Stimulated activated CD4-positive, alpha-beta T cell treated with anti-CD3 and anti-CD28 coated beads, Interleukin-4, amount 100 ng/mL, for 24 hours (primary cell): ENCODE results near the gene WDR93.

ENCODE experiments used
- DNase-seq: peaks from one replicate; pipeline ENCODE4 v3.0.0-alpha.2; 2020

Gene WDR93

DNA sequence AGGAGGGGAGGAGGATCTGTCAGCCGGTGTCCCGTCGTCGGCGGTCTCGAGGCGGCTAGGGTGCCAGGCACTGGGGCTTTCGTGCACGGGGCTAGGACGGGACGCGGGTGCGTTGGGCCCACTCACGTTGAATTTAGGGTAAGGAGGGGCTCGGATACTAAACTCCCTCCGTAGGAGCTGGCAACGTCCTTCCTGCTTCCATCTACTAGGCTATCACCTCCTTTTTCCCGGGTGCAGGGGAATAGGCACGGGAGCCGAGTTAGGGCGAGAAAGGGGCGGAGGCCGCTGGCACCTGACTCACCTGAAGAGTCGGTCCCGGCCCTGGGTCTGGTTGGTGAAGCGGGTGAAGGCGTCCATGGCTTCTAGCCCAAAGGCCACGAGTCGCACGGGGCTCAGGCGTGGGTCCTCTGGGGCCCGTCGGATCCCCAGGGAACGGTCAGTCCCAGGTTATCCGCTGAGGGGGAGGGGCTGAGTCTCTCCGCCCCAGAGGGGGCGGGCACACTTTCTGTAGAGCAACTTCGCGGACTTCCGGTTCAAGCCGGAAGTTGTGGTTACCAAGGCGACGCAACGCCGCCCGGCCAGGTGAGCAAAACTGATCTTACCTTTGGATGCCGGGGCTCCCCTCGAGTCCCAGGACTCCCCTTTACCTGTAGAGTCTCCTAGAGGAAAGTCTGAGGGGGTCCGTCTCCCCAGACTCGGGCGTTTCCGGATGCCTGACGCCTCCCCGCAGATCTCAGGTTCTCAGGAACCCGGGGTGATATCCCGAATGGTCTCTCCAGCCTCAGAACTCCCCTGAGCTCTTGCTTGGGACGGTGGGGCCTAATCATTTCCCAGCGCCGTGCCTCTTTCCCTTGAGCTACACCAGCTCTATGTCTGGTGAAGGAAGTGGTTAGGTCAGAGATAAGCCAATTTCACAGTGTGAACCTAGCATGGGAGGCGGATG is at the start of gene WDR93, which contains the start of gene PEX11A:
Gene WDR93 (plus strand): TSS at position 536 of the 943 bp plus-strand sequence. CDS start 10,936 bp downstream, outside the sequence.
Gene PEX11A (minus strand): TSS at position 479 of the 943 bp plus-strand sequence. CDS start 122 bp downstream, at position 357.
- DNase-seq, result peak; percentile 82

GRCh38 chr15:89641053-89641452 is 49.6 kb upstream of the WDR93 start:
- DNase-seq, result no peak

GRCh38 chr15:89642106-89642505 is 48.5 kb upstream of the WDR93 start:
- DNase-seq, result no peak

- DNase-seq, result no peak
Measured at GRCh38 chr15:89645680-89646079, 44.9 kb upstream of the WDR93 start.

- no peak for DNase-seq
Measured at GRCh38 chr15:89646416-89647141, 44.0 kb upstream of the WDR93 start.

DNA sequence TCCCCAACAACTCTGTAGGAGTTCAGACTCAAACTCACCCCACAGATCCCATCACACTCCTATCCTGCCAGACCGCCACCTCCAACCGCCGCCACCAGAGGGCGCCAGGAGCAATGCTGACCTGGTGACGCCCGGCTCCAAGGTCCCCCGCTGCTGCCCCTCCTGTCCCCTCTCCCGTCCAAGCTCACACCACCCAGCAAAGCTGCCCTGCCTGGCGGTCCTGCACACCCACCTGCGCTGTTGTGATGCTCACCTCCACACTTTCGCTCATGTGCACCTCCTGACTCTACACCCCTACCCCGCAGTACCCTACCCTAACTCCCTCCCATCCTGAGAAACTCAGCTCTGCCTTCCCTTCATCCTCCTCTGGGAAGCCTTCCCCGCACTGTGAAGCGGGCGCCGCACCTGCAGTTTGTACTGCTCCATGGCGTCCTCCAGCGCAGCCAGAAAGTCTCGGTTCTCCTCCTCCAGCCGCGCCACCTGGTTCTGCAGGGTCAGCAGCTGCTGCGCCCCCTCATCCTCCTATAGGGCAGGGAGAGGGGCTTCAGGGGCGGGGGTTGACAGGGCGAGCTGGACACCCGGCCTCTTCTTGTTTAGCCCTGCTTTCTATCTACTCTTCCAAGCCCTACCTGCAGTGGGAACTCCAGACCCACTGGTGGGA is 43.3 kb upstream of the WDR93 start:
- DNase-seq, result peak; percentile 60

GRCh38 chr15:89648106-89649012 is 42.3 kb upstream of the WDR93 start:
- DNase-seq, result no peak

- DNase-seq, result no peak
Measured at GRCh38 chr15:89649013-89649625, 41.5 kb upstream of the WDR93 start.

DNA sequence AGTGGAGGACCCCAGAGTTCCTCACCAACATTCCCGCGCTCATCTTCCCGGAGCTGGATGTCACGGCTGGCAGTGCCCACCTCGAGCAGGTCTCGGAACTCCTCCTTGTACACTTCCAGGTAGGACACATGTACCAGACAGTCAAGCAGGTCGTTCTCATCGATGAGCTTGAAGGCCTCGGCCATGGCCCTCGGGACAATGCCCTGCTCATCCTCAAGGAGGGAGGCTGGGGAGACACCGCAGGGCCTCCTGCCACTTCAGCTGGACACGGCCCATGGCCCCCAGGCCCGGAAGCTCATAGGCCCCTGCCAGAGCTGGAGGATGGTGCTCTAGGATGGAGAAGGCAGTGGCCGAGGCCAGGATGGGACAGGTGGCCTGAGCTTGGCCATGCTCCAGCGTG is 40.9 kb upstream of the WDR93 start:
- DNase-seq, result no peak

- no peak for DNase-seq
Measured at GRCh38 chr15:89652131-89652530, 38.5 kb upstream of the WDR93 start.

GRCh38 chr15:89652666-89653065 is 37.9 kb upstream of the WDR93 start:
- no peak for DNase-seq

DNA sequence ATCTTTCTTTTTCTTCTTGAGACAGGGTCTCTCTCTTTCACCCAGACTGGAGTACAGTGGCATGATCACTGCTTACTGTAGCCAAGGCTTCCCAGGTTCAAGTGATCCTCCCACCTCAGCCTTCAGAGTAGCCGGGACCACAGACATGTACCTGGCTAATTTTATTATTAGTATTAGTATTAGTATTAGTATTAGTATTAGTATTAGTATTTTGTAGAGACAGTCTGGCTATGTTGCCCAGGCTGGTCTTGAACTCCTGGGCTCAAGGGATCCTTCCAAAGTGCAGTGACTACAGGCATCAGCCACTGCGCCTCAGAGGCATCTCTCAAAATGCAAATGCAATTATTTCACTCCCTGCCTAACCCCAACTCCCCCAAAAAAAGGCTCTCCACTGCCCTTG is 37.0 kb upstream of the WDR93 start:
- no peak for DNase-seq

GRCh38 chr15:89654301-89654761 is 36.3 kb upstream of the WDR93 start:
- no peak for DNase-seq

DNA sequence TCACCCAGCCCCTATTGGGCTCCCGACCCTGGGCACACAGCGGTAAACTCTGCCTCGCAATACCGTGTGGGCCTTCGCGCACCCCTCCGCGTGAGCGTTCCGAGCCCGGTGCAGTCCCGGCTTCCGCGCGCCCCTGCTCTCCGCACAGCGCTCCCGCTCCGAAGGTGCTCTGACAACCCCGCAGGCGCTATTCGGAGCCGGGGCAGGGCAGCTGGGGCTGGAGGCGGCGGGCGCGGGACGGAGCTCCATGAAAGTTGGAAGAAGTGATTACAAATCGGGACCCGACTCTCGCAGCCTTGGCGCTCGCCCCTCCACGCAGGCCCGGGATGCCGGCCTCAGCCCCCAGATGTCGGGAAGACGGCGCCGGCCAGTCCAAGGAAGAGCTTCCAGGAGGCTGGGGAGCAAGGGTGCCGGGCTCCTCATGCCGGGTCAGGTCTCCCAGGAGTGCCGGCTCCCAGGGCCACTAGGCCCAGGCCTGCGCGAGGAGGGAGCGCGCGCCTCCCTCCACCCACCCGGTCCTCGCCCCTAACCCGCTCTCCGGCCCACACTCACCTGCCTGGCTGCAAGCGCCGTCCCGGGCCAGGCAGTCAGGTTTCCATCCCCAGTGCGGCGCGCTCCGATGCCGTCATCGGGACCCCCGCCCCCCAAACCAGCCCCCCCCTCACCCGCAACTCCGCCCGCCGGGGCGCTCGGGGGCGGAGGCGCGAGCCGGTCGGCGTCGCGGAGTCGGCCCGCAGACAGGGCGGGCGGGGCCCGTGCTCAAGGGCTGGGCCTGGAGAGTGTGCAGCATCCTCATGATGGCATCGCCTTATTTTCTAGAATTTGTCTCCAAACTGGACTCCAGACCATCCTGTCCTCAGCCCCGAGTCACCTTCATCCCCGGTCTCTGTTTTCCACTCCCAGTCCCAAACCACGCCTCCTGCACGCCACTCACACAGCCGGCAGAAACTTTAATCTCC is 35.5 kb upstream of the WDR93 start, which contains the start of gene KIF7:
Gene KIF7 (minus strand): TSS at position 621 of the 959 bp plus-strand sequence. CDS start 2,537 bp downstream, outside the sequence.
- DNase-seq, result no peak

GRCh38 chr15:89656116-89656815 is 34.3 kb upstream of the WDR93 start:
- DNase-seq, result no peak

GRCh38 chr15:89657686-89658200 is 32.9 kb upstream of the WDR93 start:
- DNase-seq, result no peak

GRCh38 chr15:89659295-89659694 is 31.3 kb upstream of the WDR93 start:
- DNase-seq, result no peak

DNA sequence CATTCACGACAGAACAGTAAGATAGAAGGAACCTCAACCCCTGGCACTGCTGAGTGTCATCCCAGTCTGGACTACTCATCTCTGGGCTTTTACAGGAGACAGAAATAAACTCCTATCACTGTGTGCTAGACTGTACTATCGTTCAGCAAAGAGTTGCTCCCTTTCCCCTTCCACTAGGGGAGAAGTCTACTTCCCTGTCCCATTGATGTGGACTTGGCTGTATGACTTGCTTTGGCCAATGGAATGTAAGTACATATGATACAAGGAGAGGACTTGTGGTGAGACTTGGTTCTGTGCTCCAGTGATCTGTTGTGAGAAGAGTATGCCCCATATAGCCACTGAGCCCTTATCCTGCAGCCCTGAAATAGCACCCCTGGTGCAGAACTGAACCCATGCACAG is 30.1 kb upstream of the WDR93 start:
- DNase-seq, result no peak
